ENCODE data around the gene SULT2A1.
"Not testable (repeated sequence)": the region's sequence is repeated elsewhere in the genome, so short reads cannot be mapped to it uniquely, and the experiment has no call there.

Gene SULT2A1

GRCh38 chr19:47861630-47862029 is 24.5 kb downstream of the SULT2A1 start:
- no peak overlapping the region for H3K4me3 ChIP-seq (ENCODE audit: low read depth, low read length)
- CTCF ChIA-PET = interaction anchor here (2.6 to 4.8 kb wide), 2 partner anchors 15 to 148 kb away, joined by 19 to 43 read pairs; partner anchors contain the start of gene EHD2
- TF ChIP-seq, protein P1, sequence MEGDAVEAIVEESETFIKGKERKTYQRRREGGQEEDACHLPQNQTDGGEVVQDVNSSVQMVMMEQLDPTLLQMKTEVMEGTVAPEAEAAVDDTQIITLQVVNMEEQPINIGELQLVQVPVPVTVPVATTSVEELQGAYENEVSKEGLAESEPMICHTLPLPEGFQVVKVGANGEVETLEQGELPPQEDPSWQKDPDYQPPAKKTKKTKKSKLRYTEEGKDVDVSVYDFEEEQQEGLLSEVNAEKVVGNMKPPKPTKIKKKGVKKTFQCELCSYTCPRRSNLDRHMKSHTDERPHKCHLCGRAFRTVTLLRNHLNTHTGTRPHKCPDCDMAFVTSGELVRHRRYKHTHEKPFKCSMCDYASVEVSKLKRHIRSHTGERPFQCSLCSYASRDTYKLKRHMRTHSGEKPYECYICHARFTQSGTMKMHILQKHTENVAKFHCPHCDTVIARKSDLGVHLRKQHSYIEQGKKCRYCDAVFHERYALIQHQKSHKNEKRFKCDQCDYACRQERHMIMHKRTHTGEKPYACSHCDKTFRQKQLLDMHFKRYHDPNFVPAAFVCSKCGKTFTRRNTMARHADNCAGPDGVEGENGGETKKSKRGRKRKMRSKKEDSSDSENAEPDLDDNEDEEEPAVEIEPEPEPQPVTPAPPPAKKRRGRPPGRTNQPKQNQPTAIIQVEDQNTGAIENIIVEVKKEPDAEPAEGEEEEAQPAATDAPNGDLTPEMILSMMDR (IDR thresholded peaks at IDR 0.05; ENCODE audit: insufficient read depth, low read length, missing control alignments) = no peak
- DNase-seq (ENCODE audit: low read depth, low spot score) = no peak
- POLR2A ChIA-PET = no interaction called here

DNA sequence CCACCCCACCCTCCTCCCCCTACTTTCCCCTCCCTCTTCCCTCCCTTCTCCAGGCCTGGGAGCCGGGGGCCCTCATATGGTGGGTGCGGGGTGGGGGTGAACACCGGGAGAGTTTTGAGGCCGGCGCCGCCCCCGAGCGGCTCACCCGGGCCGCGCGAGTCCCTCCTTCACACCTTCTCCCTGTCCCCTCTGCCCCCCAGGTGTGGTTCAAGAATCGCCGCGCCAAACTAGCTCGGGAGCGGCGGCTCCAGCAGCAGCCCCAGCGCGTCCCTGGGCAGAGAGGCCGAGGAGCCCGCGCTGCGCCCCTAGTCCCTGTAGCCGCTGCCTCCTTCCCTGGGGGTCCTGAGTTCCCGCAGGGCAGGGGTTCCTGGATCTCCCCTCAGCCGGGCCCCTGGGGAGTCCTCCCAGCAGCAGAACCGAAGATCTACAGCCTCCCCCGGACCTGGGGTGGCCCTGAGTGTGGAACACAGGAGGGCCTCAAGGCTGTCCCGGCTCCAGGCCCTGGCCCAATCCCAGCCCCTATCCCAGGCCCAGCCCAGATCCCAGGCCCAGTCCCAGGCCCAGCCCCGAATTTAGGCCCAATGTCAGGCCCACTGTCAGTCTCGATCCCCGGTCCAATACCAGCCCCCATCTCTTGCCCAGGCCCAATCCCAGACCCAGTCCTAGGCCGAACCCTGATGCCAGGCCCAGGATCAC is 25.4 kb downstream of the SULT2A1 start:
- no peak overlapping the region for H3K4me3 ChIP-seq (ENCODE audit: low read depth, low read length)
- POLR2A ChIA-PET = no interaction called here
- CTCF ChIA-PET = interaction anchor here (4.8 kb wide), 1 partner anchor 14 kb away, joined by 43 read pairs; no protein-coding TSS in a partner anchor
- TF ChIP-seq, protein P1 (IDR thresholded peaks at IDR 0.05; ENCODE audit: insufficient read depth, low read length, missing control alignments) = no peak
- no peak for DNase-seq (ENCODE audit: low read depth, low spot score)

GRCh38 chr19:47859838-47860237 is 26.3 kb downstream of the SULT2A1 start:
- POLR2A ChIA-PET; DNase-seq (ENCODE audit: low read depth, low spot score); H3K4me3 ChIP-seq (ENCODE audit: low read depth, low read length); CTCF ChIA-PET: not testable (repeated sequence)

GRCh38 chr19:47858646-47859285 is 27.3 kb downstream of the SULT2A1 start, which contains the start of gene TPRX2:
TSS of gene TPRX2 (plus strand) at chr19:47859235. CDS start at chr19:47859247, 12 bp downstream.
- H3K4me3 ChIP-seq (ENCODE audit: low read depth, low read length); POLR2A ChIA-PET; DNase-seq (ENCODE audit: low read depth, low spot score): not testable (repeated sequence)
- CTCF ChIA-PET = interaction anchor here (0.9 kb wide), 1 partner anchor 8 kb away, joined by 3 read pairs; no protein-coding TSS in a partner anchor

DNA sequence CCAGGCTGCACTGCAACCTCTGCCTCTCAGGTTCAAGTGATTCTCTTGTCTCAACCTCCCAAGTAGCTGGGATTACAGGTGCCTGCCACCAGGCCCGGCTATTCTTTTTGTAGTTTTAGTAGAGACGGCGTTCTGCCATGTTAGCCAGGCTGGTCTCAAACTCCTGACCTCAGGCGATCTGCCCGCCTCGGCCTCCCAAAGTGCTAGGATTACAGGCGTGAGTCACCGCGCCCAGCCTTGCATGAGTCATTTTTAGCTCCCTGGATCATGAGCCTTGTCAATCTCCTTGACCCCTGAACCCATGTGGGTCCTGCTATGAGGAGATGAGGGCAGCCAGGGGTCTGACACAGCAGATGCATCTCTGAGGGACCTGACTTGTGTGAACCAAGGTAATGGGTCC is 27.9 kb downstream of the SULT2A1 start:
- CTCF ChIA-PET = interaction anchor here (0.7 to 0.9 kb wide), 2 partner anchors 8 to 9 kb away, joined by 3 read pairs; no protein-coding TSS in a partner anchor
- DNase-seq (ENCODE audit: low read depth, low spot score); H3K4me3 ChIP-seq (ENCODE audit: low read depth, low read length); POLR2A ChIA-PET: not testable (repeated sequence)

- TF ChIP-seq, protein P1 (IDR thresholded peaks at IDR 0.05; ENCODE audit: insufficient read depth, low read length, missing control alignments) = no peak
- POLR2A ChIA-PET = no interaction called here
- CTCF ChIA-PET = interaction anchor here (1.6 to 5.0 kb wide), 2 partner anchors 9 to 13 kb away, joined by 8 to 29 read pairs; no protein-coding TSS in a partner anchor
Measured at GRCh38 chr19:47854459-47854858, 31.7 kb downstream of the SULT2A1 start.

GRCh38 chr19:47853003-47853402 is 33.1 kb downstream of the SULT2A1 start:
- POLR2A ChIA-PET = no interaction called here
- H3K4me3 ChIP-seq (ENCODE audit: low read depth, low read length) = no peak overlapping the region
- TF ChIP-seq, protein P1 (IDR thresholded peaks at IDR 0.05; ENCODE audit: insufficient read depth, low read length, missing control alignments) = no peak
- CTCF ChIA-PET = interaction anchor here (1.3 to 5.0 kb wide), 3 partner anchors 10 to 87 kb away, joined by 3 to 29 read pairs (median 22); no protein-coding TSS in a partner anchor
- DNase-seq (ENCODE audit: low read depth, low spot score) = no peak

More at GRCh38 chr19:47854459-47854858, 31.7 kb downstream of the SULT2A1 start:
- H3K4me3 ChIP-seq (ENCODE audit: low read depth, low read length) = no peak overlapping the region
- no peak for DNase-seq (ENCODE audit: low read depth, low spot score)

All from AG04449 (cell line).